ENCODE data around the gene EHBP1.

EHBP1 gene

GRCh38 chr2:63046552-63046951, 341.0 kb downstream of the EHBP1 start:
- DNase-seq (ENCODE audit: insufficient read length, low spot score), result no peak
- FAIRE-seq, result no peak

- FAIRE-seq (no peak), DNase-seq (ENCODE audit: insufficient read length, low spot score) (no peak)
Observed at GRCh38 chr2:63046961-63047320, 341.4 kb downstream of the EHBP1 start.

GRCh38 chr2:63047321-63048279, 342.1 kb downstream of the EHBP1 start:
- FAIRE-seq (no peak), DNase-seq (ENCODE audit: insufficient read length, low spot score) (no peak)

- DNase-seq (ENCODE audit: insufficient read length, low spot score), result no peak
- no peak for FAIRE-seq
Observed at GRCh38 chr2:63048367-63049171, 343.1 kb downstream of the EHBP1 start.

GRCh38 chr2:63049211-63049969, 343.9 kb downstream of the EHBP1 start:
- DNase-seq (ENCODE audit: insufficient read length, low spot score) (peak; percentile 25), FAIRE-seq (no peak)

- peak; percentile 61 for DNase-seq (ENCODE audit: insufficient read length, low spot score)
- no peak for FAIRE-seq
Observed at GRCh38 chr2:63049970-63050333, 344.4 kb downstream of the EHBP1 start.

GRCh38 chr2:63050334-63051041, 345.0 kb downstream of the EHBP1 start, which contains the start of gene OTX1:
OTX1 (plus strand) TSS chr2:63050830; CDS start chr2:63052991, 2,161 bp downstream.
- FAIRE-seq (peak; percentile 65), DNase-seq (ENCODE audit: insufficient read length, low spot score) (peak; percentile 98)

- DNase-seq (ENCODE audit: insufficient read length, low spot score) (no peak), FAIRE-seq (no peak)
Observed at GRCh38 chr2:63051042-63051794, 345.7 kb downstream of the EHBP1 start.

GRCh38 chr2:63051795-63052333, 346.4 kb downstream of the EHBP1 start:
- FAIRE-seq (no peak), DNase-seq (ENCODE audit: insufficient read length, low spot score) (no peak)

- DNase-seq (ENCODE audit: insufficient read length, low spot score), result no peak
- no peak for FAIRE-seq
Observed at GRCh38 chr2:63052411-63053080, 347.0 kb downstream of the EHBP1 start.

GRCh38 chr2:63053081-63053888, 347.8 kb downstream of the EHBP1 start:
- DNase-seq (ENCODE audit: insufficient read length, low spot score) (no peak), FAIRE-seq (no peak)

GRCh38 chr2:63053889-63054602, 348.5 kb downstream of the EHBP1 start:
- FAIRE-seq (no peak), DNase-seq (ENCODE audit: insufficient read length, low spot score) (no peak)

GRCh38 chr2:63054841-63055225, 349.3 kb downstream of the EHBP1 start:
- DNase-seq (ENCODE audit: insufficient read length, low spot score) (no peak), FAIRE-seq (no peak)

- FAIRE-seq, result no peak
- DNase-seq (ENCODE audit: insufficient read length, low spot score), result no peak
Observed at GRCh38 chr2:63055226-63056106, 350.0 kb downstream of the EHBP1 start.

GRCh38 chr2:63056107-63057050, 350.9 kb downstream of the EHBP1 start:
- no peak for FAIRE-seq
- DNase-seq (ENCODE audit: insufficient read length, low spot score), result no peak
